A673 (cell line): ENCODE measurements around the gene HOXA3. TPM values are rescaled to one million over a fixed set of nuclear protein-coding genes. Genes with fewer than 3 reads are reported as not detected.

Experiments
- BruUV-seq: library from RNA; stranded (reverse); fragments of 400-500 nt; replicated peaks from 2 replicates; lab custom pipeline; 2021; lab: Mats Ljungman, UMichigan
- CTCF ChIA-PET: fragments of 300-600 bp; sonication (Branson Sonifier 250); formaldehyde crosslinking; loops from one replicate; lab custom pipeline; 2022; ENCODE audit warnings: antibody characterized with exemption; lab: Charles Lee
- POLR2A ChIA-PET: fragments of 300-600 bp; sonication (Branson Sonifier 250); formaldehyde crosslinking; loops from one replicate; lab custom pipeline; 2022; ENCODE audit warnings: antibody characterized with exemption; ENCODE audit not compliant: low non-redundant PET; lab: Charles Lee
- DNase-seq: peaks from one replicate; pipeline ENCODE4 v3.0.0-alpha.2; 2015; ENCODE audit warnings: low spot score
- H3K27ac ChIP-seq: fragments of 200-600 bp; sonication (generic); 2 replicates; pipeline ENCODE4 v1.5.1; 2016; ENCODE audit warnings: mixed run types, low read depth, mild to moderate bottlenecking, mixed read lengths, antibody characterized with exemption, low read length; ENCODE audit not compliant: poor library complexity, severe bottlenecking
- H3K27me3 ChIP-seq: fragments of 200-600 bp; sonication (generic); replicated peaks from 2 replicates; pipeline ENCODE4 v1.6.1; 2017; ENCODE audit warnings: mixed run types, low read depth, mild to moderate bottlenecking, mixed read lengths, antibody characterized with exemption, low read length; ENCODE audit not compliant: insufficient read depth, poor library complexity
- H3K36me3 ChIP-seq: fragments of 200-600 bp; sonication (generic); 2 replicates; pipeline ENCODE4 v1.6.1; 2016; ENCODE audit warnings: mixed run types, mild to moderate bottlenecking, mixed read lengths, antibody characterized with exemption, low read length; ENCODE audit not compliant: insufficient read depth, poor library complexity, severe bottlenecking
- H3K4me1 ChIP-seq: fragments of 200-600 bp; sonication (generic); 2 replicates; pipeline ENCODE4 v1.6.1; 2017; ENCODE audit warnings: mixed run types, mild to moderate bottlenecking, mixed read lengths, antibody characterized with exemption, low read length; ENCODE audit not compliant: insufficient read depth, poor library complexity, severe bottlenecking
- H3K4me3 ChIP-seq: fragments of 200-600 bp; sonication (generic); 2 replicates; pipeline ENCODE4 v1.5.1; 2016; ENCODE audit warnings: low read depth, mixed run types, mild to moderate bottlenecking, mixed read lengths, low read length; ENCODE audit not compliant: poor library complexity, severe bottlenecking
- H3K9me3 ChIP-seq: fragments of 200-600 bp; sonication (generic); 2 replicates; pipeline ENCODE4 v1.6.1; 2016; ENCODE audit warnings: mixed run types, low read depth, mild to moderate bottlenecking, mixed read lengths, antibody characterized with exemption, low read length; ENCODE audit not compliant: poor library complexity, severe bottlenecking
- CTCF ChIP-seq: fragments of 300-800, 200-600 bp; sonication (generic); conservative IDR thresholded peaks from 2 replicates; pipeline ENCODE4 v1.5.1; 2017; ENCODE audit warnings: low read depth, mild to moderate bottlenecking, antibody characterized with exemption, low read length, moderate library complexity, mixed read lengths
- EZH2 ChIP-seq: fragments of 200-600 bp; sonication (generic); IDR thresholded peaks from 2 replicates; pipeline ENCODE4 v1.6.1; 2017; ENCODE audit warnings: borderline replicate concordance, low read depth, mild to moderate bottlenecking, mixed read lengths, antibody characterized with exemption, low read length; ENCODE audit not compliant: poor library complexity, severe bottlenecking
- intact Hi-C: fragments of 100-400 bp; cut with micrococcal nuclease; formaldehyde crosslinking; loops from one replicate; pipeline ENCODE4 v1.10.0; 2022; ENCODE audit not compliant: unreplicated experiment
- total RNA-seq: library from RNA; stranded (reverse); gene quantifications from 2 replicates; pipeline ENCODE4 v1.2.3, GENCODE V29; 2021

HOXA3 gene
- total RNA-seq, 1 experiment from 2014 or later = not detected

DNA sequence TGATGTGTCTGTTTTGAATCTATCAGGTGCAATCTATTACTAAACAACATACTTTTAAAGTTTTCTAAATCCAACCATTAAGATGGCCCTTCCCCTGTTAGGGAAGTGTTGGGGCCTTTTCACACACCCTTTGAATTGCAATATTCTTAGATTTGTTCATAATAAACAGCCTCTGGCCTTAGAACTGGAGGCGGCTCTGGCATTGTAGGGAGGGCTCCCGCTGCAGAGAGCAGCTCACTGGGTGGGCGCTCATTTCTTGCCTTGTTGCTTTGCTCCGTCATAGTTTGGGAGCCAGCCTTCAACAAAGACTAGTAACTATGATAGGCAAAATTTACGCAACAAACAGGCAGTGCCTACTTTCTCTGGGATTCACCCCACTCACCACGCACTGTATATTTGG lies 26.0 kb upstream of the HOXA3 start:
- TF ChIP-seq CTCF (no peak), EZH2 (no peak)
- POLR2A ChIA-PET = no interaction called here
- DNase-seq = no peak
- CTCF ChIA-PET = interaction anchor here (0.5 to 0.6 kb wide), 2 partner anchors 498 to 810 kb away, joined by 3 to 5 read pairs; no protein-coding TSS in a partner anchor
- no peaks in the 10 kb centered on the region for H3K36me3 ChIP-seq
- no TSS peak for BruUV-seq
- H3K27me3 ChIP-seq = peaks cover 95% of the 10 kb centered on the region
- peaks cover 5% of the 10 kb centered on the region for H3K4me1 ChIP-seq
- intact Hi-C loops = no loop called here
- no peak overlapping the region for H3K4me3 ChIP-seq
- H3K9me3 ChIP-seq = no peaks in the 10 kb centered on the region
- H3K27ac ChIP-seq = no peak overlapping the region

DNA sequence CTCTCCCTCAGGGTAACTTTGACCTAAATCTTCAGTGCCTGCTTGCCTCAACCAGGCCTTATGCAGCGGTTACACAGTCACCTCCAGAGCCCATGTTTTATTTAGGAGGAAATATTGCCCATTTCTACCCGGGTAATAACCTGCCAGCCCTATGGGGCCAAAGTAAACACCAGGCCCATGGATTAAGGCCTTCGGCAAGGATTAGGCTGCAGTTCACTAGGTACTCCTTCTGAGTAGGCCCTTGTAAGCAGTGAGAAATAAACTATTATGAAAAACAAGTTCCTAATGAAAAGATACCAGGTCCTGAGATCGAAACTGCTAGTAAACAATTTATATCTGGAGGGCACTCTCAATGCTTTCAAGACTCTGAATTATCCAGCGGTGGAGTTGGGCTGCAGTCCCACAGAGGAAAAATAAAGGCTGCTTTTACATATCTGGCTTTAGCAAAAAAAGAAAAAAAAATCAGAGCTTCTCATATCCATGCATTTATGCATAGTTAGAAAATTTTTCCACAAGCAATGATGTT lies 25.5 kb upstream of the HOXA3 start:
- Histone ChIP-seq H3K4me3 (no peak overlapping the region), H3K9me3 (no peaks in the 10 kb centered on the region), H3K36me3 (no peaks in the 10 kb centered on the region), H3K4me1 (peaks cover 7% of the 10 kb centered on the region), H3K27ac (no peak overlapping the region), H3K27me3 (peaks cover 95% of the 10 kb centered on the region)
- intact Hi-C loops = no loop called here
- no TSS peak for BruUV-seq
- no peak for DNase-seq
- TF ChIP-seq CTCF (no peak), EZH2 (no peak)
- ChIA-PET CTCF (no interaction called here), POLR2A (no interaction called here)

- DNase-seq = no peak
- Histone ChIP-seq H3K4me3 (no peak overlapping the region), H3K4me1 (peaks cover 7% of the 10 kb centered on the region), H3K27me3 (peaks cover 95% of the 10 kb centered on the region), H3K9me3 (no peaks in the 10 kb centered on the region), H3K36me3 (no peaks in the 10 kb centered on the region), H3K27ac (no peak overlapping the region)
- no peak for TF ChIP-seq CTCF
- TF ChIP-seq EZH2 = no peak
- CTCF ChIA-PET = no interaction called here
- POLR2A ChIA-PET = no interaction called here
- no TSS peak for BruUV-seq
- intact Hi-C loops = no loop called here
These were observed 24.8 kb upstream of the HOXA3 start for GRCh38 chr7:27176962-27177794.
